HUDEP-2 (cell line): ENCODE measurements around the gene LEAP2.

Experiments used
- DNase-seq, 76 experiments: peaks; one replicate each; lab custom pipeline; 2025; ENCODE audit not compliant: unreplicated experiment in 76 of 76; lab: John Stamatoyannopoulos, UW

LEAP2 gene

GRCh38 chr5:132873119-132873929 is at the start of gene LEAP2:
LEAP2 (plus strand) TSS chr5:132873668; CDS start chr5:132873695, 27 bp downstream.
- peak in 21 of 76 experiments; percentile 2 to 48 (median 13) for DNase-seq

- no peak for DNase-seq
Observed at GRCh38 chr5:132824426-132824825, 49.0 kb upstream of the LEAP2 start.

- no peak for DNase-seq
Observed at GRCh38 chr5:132825033-132825833, 48.2 kb upstream of the LEAP2 start.

GRCh38 chr5:132825834-132826391 is 47.6 kb upstream of the LEAP2 start:
- DNase-seq: no peak

GRCh38 chr5:132826424-132827082 is 46.9 kb upstream of the LEAP2 start:
- no peak for DNase-seq

DNA sequence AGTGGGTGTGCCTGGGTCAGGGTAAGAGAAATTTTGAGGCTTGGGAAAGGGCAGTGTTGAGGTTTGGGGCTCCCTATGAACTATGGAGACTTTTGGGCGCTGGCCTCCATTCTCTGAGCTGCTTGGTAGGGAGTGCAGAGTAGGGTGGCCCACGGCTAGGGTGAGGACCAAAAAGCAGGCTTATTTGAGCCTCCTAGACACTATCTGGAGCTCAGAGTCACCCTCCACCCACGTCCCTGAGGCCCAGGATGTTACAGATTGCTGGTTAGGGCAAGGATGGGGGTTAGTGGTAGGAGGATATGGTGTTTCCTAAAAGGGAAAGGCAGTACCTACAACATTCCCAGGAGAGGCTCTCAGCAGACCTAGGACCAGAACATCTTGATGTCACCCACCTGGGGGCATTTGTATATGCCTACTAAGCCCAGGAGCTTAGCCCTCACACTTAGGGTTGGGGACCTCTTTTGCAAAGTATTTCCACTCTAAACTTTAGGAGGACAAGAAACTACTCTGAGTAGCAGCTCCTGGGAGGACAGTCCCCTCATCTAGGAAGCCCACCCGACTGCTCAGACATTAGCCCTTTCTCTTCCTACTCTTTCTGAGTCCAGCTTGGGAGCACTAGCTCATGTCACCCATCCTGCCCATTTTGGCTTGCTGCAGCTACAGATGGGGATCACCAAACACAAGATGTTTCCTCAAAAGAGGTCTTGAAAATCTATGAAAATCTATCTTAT is 45.4 kb upstream of the LEAP2 start:
- no peak for DNase-seq

DNA sequence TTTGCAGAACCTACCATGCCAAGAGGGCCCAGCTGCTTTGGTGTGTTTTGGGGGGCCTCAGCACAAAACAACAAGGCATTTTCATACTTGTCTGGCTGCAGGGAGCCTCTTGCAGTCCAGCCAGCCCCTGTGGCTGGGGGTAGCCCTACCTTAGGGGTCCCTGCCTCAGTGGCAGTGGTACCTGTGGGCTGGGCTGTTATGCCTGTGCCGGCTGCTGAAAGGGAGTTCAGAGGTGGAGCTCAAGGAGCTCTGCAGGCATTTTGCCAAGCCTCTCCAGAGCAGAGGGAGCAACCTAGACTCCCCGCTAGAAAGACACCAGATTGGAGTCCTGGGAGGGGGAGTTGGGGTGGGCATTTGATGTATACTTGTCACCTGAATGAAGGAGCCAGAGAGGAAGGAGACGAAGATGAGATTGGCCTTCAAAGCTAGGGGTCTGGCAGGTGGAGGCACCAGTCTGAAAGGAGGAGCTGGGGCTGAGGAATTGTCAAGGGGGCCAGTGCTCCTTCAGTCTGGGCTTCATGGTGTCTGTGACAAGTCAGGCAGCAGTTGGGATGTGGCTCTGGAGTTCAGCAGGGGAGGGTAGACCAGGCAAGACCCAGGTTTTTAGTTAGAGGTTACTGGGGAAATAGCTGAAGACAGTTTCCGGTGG is 44.5 kb upstream of the LEAP2 start:
- no peak for DNase-seq

DNA sequence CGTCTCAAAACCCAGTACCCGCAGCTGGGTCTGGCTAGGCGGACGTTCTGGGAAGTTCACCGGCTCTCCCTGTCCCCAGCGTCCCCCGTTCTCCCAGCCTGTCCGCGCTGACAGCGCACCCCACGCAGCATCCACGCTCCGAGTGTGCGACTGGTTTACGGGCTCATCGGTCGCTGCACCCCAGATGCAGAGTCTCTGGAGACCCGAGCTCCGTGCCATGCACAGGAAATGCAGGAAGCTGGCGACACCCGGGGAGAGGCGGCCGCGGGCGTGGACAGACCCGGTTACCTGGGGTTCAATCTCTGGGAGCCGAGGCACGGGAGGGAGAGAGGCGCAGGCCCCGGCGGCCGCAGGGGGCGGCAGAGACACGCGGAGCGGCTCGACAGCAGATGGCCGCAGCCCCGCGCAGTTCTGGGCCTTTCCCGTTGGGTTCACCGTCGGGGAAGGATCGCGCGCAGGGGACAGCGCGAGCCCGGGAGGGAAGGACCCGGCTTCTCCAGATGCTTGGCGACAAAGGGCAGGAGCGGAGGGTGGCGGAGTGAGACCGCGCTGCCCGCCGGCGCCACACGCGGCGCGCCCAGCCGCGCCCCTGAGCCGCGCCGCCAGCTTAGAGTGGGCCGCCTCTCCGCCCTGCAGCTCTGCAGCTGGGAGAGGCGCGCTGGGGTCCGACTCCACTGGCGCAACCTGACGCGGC is 43.6 kb upstream of the LEAP2 start:
- peak in 54 of 76 experiments; percentile 5 to 67 (median 46) for DNase-seq

- peak in 11 of 76 experiments; percentile 3 to 48 (median 19) for DNase-seq
Observed at GRCh38 chr5:132830436-132831094, 42.9 kb upstream of the LEAP2 start, which contains the start of gene SHROOM1. SHROOM1 (minus strand) TSS chr5:132830647; CDS start chr5:132826140, 4,507 bp downstream.

DNA sequence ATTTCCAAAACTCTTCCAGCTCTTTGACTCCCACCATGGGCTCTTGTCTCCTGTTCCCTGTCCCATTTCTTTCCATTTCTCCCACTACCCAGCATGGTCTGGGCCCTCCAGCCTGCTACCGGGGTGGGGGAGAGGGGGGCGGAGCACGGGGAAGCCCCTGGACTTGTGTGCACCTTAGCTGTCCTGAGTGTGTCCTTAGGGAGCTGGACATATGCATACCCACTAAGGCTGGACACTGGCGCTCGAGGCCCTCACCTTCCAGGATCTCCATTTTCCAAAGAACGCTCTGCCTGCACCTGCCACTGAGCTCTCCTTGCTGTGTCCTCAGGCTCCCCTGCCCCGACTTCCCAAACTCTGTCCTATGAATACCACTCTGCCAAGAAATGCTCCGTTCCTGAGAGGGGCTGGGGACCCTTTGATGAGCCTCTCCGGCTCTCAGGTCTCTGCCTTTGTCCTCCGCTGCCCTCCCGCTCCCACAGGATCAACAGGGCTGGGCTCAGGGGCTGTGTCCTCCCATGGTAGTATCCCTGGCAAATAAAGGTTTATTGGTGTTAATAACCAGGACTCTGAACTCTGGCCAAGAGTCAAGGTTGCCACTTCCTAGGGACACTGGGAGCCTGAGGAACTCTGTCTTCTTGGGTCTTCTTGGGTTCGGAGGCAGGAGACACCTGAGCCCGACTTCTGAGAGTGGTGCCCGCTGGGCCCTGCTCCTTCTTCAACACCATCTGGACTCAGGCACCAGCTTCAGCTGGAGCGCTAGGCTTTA is 42.2 kb upstream of the LEAP2 start:
- no peak for DNase-seq

DNA sequence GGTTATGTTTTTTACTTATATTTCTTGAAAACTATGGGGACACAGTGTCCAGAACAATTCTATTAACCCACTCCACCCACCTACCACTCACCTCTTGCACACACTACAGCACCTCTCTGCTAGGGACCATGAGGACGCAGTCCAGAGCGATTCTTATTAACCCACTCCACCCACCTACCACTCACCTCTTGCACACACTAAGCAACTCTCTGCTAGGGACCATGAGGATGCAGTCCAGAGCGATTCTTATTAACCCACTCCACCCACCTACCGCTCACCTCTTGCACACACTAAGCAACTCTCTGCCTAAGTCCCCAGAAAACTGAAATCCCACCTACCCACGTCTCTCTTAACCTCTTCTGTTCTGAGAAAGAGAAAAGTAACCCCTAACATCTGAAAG is 40.9 kb upstream of the LEAP2 start:
- no peak for DNase-seq

DNA sequence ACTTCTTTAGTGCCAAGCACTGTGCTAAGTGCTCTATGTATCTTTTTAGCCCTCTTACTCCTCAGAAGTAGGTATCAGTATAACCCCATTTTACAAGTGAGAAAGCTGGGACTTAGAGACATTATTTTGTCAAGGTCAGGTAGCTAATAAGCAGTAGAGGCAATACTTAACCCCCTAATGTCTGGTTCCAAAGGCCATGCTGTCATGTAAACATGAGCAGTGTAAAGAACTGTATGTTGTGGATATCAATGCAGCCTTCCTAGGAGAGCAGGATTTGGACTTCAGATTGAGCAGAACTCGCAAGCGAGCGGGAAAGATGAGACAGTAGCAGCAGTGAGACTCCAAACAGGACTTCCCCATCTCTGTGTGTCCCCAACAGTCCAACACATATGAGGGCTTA is 39.4 kb upstream of the LEAP2 start:
- DNase-seq: no peak

DNA sequence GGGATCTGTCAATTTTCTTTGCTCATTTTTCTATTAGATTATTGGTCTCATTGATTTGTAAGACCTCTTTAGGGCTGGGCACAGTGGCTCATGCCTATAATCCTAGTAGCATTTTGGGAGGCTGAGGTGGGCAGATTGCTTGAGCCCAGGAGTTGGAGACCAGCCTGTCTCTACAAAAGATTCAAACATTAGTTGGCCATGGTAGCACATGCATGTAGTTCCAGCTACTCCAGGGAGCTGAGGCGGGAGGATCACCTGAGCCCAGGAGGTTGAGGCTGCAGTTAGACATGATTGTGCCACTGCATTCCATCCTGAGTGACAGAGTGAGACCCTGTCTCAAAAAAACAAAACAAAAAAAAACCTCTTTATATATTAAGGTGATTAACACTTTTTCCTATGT is 36.6 kb upstream of the LEAP2 start:
- DNase-seq: no peak

GRCh38 chr5:132837868-132838267 is 35.6 kb upstream of the LEAP2 start:
- DNase-seq: no peak

GRCh38 chr5:132838516-132839282 is 34.8 kb upstream of the LEAP2 start:
- no peak for DNase-seq

DNA sequence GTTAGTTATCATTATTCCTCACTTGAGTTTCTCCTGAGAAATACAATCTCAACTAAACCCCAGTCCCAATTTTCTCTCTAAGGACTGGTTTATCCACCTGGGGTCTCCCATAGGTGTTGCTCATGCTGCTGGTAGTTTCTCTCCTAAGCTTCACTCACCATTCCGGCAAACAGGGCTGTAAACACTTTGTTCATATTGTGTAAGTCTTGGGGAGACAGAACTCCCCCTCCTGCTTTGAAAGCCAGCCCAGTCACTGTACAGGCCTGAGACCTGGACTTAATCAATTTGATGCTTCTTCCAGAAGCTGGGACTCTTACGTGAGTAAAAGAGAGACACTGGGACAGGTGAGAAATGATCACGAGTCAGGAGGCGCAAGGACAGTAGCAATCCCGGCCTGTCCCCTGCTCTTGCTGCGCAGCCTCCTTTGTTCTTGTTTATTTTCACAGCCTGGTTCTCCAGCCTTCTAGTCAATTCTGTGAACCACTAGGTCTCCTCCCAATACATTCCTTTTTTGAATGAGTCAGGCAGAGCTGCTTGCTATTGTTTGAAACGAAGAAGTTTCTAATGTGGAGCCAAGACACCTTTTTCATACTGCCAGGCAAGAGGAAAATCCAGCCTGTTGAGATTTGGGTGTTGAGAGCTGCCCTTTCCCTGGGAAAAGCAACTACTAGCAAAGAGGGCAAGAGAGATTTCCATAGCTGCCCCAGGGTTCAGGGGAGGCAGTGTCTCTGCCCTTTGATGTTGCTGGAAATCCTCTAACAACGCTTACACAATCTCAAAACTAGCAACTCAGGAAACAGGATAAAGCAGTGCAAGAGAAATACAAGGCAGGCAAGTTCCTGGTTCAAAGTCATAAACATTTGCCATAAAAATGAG is 33.8 kb upstream of the LEAP2 start:
- DNase-seq: no peak
